Measurements from ENCODE around the gene PKD2.

GRCh38 chr4:87995435-87995834, 12.0 kb upstream of the PKD2 start:
- no peak for TF ChIP-seq CTCF (conservative IDR thresholded peaks at IDR 0.05; ENCODE audit: low read length)
- TF ChIP-seq EZH2phosphoT487 (IDR thresholded peaks at IDR 0.05; ENCODE audit: borderline replicate concordance, low read depth, low read length), result no peak

Measured in OCI-LY7 (cell line).